Measurements from ENCODE around the gene UQCC5.

UQCC5 gene

DNA sequence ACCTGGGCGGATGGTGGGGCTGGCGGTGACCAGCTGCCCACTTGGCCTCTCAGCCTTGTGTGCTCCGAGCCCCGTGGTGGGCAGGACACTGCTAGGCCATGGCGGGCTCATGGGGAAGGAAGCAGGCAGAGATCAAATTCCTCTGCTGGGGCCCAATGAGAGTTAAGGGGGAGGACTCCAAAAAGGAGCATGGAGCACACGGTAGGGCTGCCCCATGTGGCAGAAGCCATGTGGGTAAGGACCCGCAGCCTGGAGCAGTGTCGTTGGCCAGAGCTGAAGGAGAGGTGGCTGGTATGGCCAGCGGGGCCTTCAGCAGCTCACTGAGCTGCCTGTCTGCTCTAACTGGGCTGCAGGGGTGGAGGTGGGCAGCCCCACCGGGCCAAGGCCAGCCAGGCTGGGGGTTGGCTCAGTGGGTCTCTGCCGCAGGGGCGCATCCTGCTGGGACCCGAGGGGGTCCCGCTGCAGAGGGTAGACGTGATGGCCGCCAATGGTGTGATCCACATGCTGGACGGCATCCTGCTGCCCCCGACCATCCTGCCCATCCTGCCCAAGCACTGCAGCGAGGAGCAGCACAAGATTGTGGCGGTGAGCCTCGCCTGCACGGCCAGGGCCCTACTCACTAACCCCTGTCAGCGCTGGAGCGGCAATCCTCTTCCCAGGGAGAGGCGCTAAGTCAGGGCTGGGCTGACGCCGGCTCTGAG lies 30.0 kb upstream of the UQCC5 start:
- Histone ChIP-seq H3K27me3 (ENCODE audit: insufficient read depth, poor library complexity, severe bottlenecking) (no peaks in the 10 kb centered on the region), H3K27ac (replicated peaks) (no peak overlapping the region), H3K4me3 (replicated peaks; ENCODE audit: insufficient read depth, low read length) (no peak overlapping the region)
- TF ChIP-seq POLR2AphosphoS5 (IDR thresholded peaks at IDR 0.05; ENCODE audit: low read depth) = no peak
- no peak for DNase-seq (ENCODE audit: low read depth in 1 of 2, low spot score in 1 of 2)

DNA sequence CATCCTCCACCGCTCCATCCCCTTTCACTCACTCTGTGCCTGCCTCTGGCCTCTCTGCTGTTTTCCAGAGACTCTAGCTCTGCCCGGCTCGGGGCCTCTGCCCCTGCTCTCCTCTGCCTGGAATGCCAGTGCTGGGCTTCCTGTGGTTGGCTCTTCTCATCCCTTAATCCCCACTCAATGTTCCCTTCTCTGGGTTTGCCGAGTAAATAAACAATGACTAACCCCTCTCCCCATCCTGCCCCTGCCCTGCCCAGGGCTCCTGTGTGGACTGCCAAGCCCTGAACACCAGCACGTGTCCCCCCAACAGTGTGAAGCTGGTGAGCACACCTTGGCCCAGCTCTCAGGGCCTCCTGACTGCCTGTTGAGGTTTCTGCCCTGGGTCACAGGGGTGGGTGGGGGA lies 29.0 kb upstream of the UQCC5 start:
- Histone ChIP-seq H3K27ac (replicated peaks) (no peak overlapping the region), H3K4me3 (replicated peaks; ENCODE audit: insufficient read depth, low read length) (no peak overlapping the region), H3K27me3 (ENCODE audit: insufficient read depth, poor library complexity, severe bottlenecking) (no peaks in the 10 kb centered on the region)
- DNase-seq (ENCODE audit: low read depth in 1 of 2, low spot score in 1 of 2) = no peak
- TF ChIP-seq, protein P1, sequence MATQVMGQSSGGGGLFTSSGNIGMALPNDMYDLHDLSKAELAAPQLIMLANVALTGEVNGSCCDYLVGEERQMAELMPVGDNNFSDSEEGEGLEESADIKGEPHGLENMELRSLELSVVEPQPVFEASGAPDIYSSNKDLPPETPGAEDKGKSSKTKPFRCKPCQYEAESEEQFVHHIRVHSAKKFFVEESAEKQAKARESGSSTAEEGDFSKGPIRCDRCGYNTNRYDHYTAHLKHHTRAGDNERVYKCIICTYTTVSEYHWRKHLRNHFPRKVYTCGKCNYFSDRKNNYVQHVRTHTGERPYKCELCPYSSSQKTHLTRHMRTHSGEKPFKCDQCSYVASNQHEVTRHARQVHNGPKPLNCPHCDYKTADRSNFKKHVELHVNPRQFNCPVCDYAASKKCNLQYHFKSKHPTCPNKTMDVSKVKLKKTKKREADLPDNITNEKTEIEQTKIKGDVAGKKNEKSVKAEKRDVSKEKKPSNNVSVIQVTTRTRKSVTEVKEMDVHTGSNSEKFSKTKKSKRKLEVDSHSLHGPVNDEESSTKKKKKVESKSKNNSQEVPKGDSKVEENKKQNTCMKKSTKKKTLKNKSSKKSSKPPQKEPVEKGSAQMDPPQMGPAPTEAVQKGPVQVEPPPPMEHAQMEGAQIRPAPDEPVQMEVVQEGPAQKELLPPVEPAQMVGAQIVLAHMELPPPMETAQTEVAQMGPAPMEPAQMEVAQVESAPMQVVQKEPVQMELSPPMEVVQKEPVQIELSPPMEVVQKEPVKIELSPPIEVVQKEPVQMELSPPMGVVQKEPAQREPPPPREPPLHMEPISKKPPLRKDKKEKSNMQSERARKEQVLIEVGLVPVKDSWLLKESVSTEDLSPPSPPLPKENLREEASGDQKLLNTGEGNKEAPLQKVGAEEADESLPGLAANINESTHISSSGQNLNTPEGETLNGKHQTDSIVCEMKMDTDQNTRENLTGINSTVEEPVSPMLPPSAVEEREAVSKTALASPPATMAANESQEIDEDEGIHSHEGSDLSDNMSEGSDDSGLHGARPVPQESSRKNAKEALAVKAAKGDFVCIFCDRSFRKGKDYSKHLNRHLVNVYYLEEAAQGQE (IDR thresholded peaks at IDR 0.05; ENCODE audit: insufficient replicate concordance, low read depth) = no peak
- TF ChIP-seq, protein P2, sequence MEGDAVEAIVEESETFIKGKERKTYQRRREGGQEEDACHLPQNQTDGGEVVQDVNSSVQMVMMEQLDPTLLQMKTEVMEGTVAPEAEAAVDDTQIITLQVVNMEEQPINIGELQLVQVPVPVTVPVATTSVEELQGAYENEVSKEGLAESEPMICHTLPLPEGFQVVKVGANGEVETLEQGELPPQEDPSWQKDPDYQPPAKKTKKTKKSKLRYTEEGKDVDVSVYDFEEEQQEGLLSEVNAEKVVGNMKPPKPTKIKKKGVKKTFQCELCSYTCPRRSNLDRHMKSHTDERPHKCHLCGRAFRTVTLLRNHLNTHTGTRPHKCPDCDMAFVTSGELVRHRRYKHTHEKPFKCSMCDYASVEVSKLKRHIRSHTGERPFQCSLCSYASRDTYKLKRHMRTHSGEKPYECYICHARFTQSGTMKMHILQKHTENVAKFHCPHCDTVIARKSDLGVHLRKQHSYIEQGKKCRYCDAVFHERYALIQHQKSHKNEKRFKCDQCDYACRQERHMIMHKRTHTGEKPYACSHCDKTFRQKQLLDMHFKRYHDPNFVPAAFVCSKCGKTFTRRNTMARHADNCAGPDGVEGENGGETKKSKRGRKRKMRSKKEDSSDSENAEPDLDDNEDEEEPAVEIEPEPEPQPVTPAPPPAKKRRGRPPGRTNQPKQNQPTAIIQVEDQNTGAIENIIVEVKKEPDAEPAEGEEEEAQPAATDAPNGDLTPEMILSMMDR (IDR thresholded peaks at IDR 0.05; ENCODE audit: insufficient read depth, low read length) = no peak
- no peak for TF ChIP-seq SPI1 (IDR thresholded peaks at IDR 0.05; ENCODE audit: borderline replicate concordance, low read depth)
- no peak for TF ChIP-seq GABPA (IDR thresholded peaks at IDR 0.05; ENCODE audit: low read depth)
- TF ChIP-seq POLR2AphosphoS5 (IDR thresholded peaks at IDR 0.05; ENCODE audit: low read depth) = no peak

DNA sequence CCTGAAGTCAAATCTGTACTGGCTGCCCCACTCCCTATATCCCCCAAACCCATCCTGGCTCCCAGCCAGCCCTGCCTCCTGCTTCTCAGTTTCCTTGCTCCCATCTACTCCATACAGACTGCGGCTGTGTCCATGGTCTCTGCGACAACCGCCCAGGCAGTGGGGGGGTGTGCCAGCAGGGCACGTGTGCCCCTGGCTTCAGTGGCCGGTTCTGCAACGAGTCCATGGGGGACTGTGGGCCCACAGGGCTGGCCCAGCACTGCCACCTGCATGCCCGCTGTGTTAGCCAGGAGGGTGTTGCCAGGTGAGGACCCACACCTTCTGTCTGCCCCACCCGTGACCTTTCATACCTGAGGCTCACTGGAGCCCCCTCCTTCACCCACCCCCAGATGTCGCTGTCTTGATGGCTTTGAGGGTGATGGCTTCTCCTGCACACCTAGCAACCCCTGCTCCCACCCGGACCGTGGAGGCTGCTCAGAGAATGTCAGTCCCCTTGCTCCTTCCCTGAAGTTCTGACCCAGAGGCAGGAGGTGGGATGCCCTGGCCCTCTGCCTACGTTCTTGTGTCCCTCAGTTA lies 26.6 kb upstream of the UQCC5 start:
- Histone ChIP-seq H3K27ac (replicated peaks) (no peak overlapping the region), H3K27me3 (ENCODE audit: insufficient read depth, poor library complexity, severe bottlenecking) (no peaks in the 10 kb centered on the region), H3K4me3 (replicated peaks; ENCODE audit: insufficient read depth, low read length) (no peak overlapping the region)
- no peak for DNase-seq (ENCODE audit: low read depth in 1 of 2, low spot score in 1 of 2)
- no peak for TF ChIP-seq POLR2AphosphoS5 (IDR thresholded peaks at IDR 0.05; ENCODE audit: low read depth)
- TF ChIP-seq, protein P2 (IDR thresholded peaks at IDR 0.05; ENCODE audit: insufficient read depth, low read length) = no peak
- no peak for TF ChIP-seq GABPA (IDR thresholded peaks at IDR 0.05; ENCODE audit: low read depth)
- TF ChIP-seq SPI1 (IDR thresholded peaks at IDR 0.05; ENCODE audit: borderline replicate concordance, low read depth) = no peak
- TF ChIP-seq, protein P1 (IDR thresholded peaks at IDR 0.05; ENCODE audit: insufficient replicate concordance, low read depth) = no peak

DNA sequence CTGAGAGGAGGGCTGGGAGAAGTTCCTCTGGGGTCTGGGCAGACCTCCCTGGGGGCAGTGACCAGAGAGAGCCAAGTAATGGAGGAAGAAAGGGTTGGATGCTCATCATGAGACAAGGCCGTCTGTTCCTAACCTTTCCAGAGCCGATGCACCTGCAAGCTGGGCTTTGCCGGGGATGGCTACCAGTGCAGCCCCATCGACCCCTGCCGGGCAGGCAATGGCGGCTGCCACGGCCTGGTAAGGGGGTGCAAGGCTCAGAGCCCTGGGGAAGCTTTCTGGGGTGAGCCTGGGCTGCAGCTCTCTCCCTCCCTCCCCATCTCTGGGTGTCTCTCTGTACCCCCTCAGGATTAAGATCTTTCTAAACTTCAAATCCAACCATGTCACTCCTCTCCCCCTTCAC lies 24.9 kb upstream of the UQCC5 start:
- H3K4me3 ChIP-seq (replicated peaks; ENCODE audit: insufficient read depth, low read length) = no peak overlapping the region

More for the DNA sequence above, 24.9 kb upstream of the UQCC5 start:
- DNase-seq (ENCODE audit: low read depth in 1 of 2, low spot score in 1 of 2) = no peak
- no peak for TF ChIP-seq POLR2AphosphoS5 (IDR thresholded peaks at IDR 0.05; ENCODE audit: low read depth)
- TF ChIP-seq, protein P2 (IDR thresholded peaks at IDR 0.05; ENCODE audit: insufficient read depth, low read length) = no peak
- TF ChIP-seq, protein P1 (IDR thresholded peaks at IDR 0.05; ENCODE audit: insufficient replicate concordance, low read depth) = no peak
- no peak for TF ChIP-seq SPI1 (IDR thresholded peaks at IDR 0.05; ENCODE audit: borderline replicate concordance, low read depth)
- TF ChIP-seq GABPA (IDR thresholded peaks at IDR 0.05; ENCODE audit: low read depth) = no peak
- Histone ChIP-seq H3K27me3 (ENCODE audit: insufficient read depth, poor library complexity, severe bottlenecking) (no peaks in the 10 kb centered on the region), H3K27ac (replicated peaks) (no peak overlapping the region)

All from HL-60 (cell line).